ENCODE measurements around the gene ACSF2.
"Not testable (repeated sequence)": the region's sequence is repeated elsewhere in the genome, so short reads cannot be mapped to it uniquely, and the experiment has no call there.

ACSF2 gene

DNA sequence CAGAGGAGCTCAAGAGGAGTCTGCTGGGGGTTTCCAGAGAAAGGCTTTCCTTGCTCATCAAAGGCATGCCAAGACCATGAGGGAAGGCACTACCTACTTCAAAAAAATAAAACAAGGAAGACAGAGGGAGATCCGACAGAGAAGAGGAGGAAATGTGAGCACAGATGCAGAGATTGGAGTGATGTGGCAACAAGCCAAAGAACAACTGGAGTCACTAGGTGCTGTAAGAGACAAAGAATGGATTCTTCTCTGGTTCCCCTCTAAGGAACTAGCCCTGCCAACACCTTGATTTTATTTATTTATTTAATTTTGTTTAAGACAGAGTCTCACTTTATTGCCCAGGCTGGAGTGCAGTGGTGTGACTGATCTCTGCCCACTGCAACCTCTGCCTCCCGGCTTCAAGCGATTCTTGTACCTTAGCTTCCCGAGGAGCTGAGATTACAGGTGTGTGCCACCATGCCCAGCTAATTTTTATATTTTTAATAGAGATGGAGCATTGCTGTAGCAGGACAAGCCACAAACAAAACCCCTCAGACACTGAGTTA is 13.8 kb upstream of the ACSF2 start:
- no peak for DNase-seq

DNA sequence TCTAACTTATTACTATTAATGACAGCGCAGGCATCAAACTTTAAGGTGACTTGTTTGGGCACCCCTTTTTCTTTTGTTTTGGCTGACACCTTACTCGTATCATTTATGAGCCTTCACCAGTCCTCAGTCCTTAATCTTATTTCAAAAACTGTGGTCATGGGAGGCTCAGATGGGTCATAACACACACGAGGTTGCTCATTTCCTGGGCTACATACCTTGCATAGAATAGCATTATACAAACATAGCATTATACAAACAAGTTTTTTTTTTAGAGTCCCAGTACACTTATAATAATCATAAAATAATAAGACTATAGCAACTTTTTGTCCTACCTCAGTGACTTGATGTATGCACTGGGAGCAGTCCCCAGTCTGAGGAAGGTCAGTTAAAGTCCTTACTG is 11.2 kb upstream of the ACSF2 start:
- DNase-seq: no peak

DNA sequence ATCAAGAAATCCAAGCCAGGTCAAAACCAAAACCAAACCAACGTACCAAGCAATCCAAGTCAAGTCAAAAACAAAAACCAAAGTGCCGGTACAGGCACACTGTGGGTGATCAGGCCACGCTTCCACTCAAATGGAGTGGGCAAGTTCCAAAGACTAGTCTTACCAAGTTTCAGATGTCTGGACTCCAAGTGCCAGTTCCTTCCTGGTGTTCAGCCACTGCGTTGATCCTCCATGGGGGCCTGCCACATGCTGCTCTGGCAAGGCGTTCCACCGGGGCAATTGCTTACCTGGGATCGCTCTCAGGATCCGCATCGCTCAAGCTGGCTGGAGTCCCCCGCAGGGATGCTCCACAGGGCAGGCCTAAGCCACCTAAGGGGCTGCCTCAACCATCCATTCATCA is 6.4 kb upstream of the ACSF2 start:
- not testable (repeated sequence) for DNase-seq

DNA sequence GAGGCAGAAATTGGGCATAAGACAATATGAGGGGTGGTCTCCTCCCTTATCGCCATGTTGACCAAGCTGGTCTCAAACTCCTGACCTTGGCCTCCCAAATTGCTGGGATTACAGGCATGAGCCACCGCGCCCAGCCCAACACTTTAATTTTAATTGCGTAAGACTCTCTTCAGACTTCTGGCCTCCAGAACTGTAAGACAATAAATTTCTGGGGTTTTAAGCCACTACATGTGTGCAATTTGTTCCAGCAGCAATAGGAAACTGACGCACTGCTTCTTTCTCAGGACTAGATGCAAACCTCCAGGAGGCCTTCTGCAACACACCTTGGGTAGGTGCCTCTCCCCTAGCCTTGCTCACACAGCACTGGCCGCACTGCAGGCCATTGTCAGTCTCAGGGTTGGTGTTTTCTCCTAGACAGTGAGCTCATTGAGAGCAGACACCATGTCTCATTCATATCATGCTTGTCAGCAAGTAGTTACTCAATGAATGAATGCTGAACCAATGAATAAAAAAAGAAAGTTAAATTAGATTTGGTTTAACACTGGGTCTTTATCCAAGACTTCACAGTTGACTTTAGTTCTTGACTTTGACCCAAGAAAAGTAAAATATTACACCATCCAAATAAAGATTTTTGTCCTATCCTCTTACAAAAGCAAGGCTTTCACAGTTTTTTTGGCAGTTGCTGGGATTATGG is 5.5 kb upstream of the ACSF2 start:
- DNase-seq: no peak

DNA sequence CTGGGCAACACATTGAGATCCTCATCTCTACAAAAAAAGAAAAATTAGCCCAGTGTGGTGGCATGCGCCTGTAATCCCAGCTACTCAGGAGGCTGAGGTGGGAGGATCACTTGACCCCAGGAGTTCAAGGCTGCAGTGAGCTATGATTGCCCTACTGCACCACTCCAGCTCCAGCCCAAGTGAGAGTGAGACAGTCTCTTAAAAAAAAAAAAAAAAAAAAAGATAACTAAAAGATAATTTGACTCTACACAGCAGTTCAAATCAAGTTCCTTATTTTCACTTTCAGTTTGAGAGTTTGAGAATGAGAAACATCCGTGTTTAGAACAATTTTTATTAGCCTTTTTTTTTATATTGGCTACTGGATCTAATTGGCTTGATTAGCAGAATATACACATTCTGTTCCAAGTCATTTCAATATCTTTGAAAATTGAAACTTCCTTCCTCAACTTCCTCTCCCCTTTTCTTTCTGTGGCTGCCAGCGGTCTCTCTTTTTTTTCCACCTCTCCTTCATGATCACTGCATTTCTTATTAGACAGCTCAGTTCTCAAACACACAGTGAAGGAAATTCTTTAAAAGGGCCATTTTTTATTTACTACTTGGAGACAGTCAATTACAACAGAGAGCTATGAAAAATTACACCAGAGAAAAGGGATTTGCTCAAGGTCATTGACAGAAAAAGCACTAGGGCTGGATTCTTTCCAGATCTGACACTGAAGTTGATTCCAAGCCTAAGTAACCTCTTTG is 4.5 kb upstream of the ACSF2 start:
- no peak for DNase-seq

DNA sequence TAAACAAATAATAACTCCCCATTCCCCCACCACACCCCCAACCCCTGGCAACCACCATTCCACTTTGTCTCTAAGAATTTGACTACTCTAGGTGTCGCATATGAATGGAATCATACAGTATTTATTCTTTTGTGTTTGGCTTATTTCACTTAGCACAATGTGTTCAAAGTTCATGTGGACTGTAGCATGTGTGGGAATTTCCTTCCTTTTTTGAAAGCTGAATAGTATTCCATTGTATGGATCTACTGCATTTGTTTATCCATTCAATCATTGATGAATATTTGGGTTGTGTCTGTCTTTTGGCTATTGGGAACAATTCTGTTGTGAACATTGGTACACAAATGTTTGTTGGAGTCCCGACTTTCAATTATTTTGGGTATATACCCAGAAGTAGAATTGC is 3.3 kb upstream of the ACSF2 start:
- DNase-seq: no peak

DNA sequence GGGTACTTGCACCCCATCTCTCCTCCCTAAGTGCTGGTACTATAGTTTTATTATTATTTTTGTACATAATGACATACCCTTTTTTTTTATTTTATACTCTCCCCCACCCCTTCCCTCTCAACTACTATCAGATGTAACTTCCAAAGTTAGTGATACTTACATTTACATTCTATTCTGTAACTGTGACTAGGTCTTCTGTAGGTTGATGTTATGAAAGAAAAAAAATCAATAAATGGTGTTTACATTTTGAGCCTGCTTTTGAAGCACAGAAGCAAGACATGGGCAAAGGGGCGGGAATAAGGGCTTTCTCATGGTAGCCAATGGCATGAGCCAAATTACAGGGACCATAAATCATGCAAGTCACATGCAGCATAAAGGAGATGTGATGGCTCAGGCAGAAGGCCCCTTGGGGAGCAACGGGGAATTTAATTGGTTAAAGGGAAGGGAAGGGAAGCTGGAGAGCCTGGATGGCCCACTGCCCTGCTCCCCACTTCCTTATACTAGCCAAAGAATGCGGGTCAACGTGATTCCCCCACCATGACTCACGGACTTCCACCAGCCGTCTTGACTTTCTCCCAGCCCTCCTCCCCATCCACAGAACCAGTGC is 2.4 kb upstream of the ACSF2 start:
- DNase-seq: no peak

DNA sequence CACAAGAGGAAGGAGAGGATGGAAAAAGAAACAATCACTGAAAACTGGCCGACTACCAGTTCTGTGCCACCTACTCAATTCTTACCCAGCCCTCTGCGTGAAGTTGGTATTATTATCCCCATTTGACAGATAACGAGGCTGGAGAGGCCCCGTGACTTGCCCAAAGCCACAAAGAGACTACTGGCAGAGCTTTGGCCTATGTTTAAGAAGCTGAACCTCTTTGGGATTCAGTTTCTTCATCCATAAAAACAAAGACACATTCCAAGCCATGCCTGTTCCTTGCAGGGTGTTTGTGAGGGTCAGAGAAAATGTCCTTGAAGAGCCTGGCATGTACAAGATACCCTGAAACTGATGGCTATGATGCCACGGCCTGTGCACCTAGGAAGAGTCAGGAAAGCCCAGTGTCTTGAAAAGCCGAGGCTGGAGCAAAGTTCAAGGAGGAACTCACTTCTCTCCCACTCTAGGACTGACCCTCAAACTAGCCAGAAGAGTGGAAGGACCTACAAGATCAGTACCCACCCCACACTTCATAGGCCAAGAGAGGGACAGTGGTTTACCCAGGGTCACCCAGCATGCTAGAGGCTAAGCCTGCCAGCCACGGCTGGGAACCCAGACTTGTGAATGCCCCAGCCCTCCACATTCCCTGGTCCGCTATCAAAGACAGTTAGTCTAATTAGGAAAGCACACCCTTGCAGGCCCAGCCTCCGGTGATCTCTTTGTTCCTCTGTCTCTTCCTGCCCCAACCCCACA is 1.6 kb upstream of the ACSF2 start:
- no peak for DNase-seq

DNA sequence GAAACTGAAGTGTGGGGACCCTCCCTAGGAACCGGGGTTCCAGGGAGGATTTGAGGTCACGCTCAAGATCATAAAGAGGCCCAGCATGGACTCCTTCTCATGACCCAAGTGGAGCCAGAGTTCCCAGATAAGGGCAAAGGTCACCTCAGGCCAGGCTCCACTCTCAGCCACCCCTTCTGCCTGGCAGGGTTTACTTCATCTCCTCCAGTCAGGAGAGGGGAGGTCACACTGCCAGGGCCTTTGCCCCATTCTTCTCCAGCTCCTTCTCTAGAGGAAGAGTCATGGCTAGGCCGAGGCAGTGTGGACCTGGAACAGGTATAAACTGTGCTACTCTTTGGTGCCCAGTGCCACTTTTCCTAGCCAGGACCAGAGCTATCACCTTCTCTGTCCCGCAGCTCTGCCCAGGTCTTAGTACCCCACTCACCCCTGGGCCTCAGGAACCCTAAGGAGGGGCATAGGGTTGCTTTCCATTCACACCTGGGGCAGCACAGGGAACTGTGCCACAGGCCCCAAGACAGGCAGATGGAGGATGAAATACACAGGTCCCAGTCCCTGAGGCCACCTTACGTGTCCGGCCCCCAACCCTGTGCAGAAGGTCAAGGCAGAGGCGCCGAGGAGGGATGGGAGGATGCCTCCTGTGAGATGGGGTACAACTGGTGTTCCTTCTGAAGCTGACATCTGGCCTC is 879 bp upstream of the ACSF2 start:
- DNase-seq: no peak

DNA sequence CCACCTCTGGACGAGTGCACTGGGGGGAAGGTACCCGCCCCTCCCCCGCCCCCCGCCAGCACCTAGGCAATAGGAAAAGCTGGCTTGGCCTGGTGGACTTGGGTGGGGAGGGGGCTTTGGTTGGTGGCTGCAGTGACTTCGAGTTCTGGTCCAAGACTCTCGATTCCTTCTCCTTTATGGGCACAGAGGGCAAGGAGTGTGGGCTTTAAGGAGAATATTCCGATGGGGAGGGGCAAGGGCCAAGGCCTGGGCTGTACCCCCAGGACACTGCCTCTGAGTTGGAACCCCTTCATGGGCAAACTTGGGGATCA is 409 bp downstream of the ACSF2 start:
- no peak for DNase-seq

DNA sequence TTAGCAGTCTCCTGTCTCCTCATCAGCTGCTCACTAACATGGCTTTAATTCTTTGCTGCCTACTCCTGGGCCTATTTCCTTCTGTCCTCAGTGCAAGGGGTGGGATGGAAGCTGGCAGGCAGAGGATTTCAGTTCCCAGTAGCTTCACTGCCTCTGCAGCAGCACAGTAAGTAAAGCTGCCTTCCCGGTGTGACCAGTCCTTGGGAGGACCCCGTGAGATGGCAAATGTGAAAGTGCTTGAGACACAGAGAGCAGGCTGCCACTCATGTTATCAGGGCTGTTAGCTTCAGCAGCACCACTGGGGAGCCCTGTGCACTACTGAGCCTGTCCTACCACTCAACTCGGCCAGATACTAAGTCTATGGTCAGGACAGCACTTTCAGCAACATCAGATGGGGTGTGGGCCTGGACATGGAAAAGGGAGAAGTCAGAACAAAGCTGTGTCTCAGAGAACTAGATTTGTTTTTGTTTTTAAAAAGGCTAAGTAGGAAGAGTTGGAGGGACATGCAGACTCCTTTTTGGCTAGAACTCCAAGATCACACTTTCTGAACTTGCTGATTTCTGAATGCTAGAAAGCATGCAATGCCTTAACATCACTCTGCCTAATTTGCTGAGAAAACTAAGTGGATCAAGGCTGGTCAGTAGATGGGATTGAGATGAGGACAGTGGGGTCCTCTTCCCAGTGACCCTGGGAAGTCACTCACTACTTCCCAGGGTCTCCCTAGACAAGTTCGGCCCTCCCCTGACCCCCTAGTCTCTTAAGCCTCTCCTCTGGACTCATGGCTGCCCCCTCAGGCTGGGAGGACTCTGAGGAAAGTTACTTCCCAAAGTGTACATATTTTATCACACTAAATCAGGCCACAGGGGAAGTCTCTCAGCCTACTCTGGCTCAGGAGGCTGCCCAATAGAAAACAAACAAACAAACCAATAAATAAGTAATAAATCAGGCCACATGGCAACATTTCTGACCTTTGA is 1.1 kb downstream of the ACSF2 start:
- DNase-seq: no peak

DNA sequence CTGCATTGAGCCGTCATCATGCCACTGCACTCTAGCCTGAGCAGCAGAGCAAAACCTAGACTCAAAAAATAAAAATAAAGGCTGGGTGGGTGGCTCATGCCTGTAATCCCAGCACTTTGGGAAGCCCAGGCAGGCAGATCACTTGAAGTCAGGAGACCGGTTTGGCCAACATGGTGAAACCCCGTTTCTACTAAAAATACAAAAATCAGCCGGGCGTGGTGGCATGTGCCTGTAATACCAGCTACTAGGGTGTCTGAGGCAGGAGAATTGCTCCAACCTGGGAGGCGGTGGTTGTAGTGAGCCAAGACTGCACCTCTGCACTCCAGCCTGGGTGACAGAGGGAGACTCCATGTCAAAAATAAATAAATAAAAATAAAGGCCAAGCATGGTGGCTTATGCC is 2.1 kb downstream of the ACSF2 start:
- not testable (repeated sequence) for DNase-seq

DNA sequence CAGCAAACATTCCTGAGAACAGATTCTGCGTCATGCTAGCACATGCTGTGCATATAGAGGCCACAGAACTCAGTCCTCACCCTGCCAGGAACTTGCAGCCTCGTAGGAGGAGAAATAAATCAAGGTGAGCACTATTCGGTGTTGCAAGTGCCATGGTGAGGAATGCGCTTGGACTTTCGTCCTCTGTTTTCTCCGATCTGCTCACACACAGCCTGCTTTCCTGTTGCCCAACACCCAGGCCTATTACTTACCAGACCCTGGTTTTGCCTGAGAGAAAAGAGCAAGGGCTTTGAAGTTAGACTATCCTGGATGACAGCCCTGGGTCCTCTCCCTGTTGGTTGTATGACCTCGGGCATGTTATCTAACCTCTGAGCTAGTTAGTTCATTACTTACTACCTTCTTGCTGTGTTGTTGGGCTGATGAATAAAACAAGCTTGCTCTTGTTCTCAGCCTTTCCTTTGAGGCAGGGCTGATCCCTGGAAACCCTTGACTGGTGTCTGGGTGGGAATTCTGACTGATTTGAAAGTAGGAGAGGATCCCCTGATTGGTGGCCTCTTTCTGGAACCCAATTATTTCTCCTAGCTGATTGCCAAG is 2.9 kb downstream of the ACSF2 start:
- no peak for DNase-seq

DNA sequence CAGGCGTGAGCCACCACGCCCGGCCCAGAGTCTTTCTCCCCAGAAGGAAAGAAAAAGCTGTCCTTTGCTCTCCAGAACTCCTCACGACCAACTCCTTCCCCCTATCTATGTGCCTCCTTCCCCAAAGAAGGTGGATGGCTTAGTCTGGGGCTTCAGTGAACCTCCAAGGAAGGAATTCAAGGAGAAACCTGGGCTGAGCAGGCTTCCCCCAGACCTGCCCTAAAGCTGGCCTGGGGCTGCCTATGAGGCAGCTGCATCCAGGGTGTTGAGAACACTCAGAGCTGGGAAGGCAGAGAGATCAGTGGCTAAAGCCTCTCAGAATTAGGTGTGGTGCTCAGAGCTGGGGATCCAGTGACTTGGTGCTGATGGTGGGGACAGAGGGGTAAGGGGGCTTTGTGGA is 3.8 kb downstream of the ACSF2 start:
- no peak for DNase-seq

DNA sequence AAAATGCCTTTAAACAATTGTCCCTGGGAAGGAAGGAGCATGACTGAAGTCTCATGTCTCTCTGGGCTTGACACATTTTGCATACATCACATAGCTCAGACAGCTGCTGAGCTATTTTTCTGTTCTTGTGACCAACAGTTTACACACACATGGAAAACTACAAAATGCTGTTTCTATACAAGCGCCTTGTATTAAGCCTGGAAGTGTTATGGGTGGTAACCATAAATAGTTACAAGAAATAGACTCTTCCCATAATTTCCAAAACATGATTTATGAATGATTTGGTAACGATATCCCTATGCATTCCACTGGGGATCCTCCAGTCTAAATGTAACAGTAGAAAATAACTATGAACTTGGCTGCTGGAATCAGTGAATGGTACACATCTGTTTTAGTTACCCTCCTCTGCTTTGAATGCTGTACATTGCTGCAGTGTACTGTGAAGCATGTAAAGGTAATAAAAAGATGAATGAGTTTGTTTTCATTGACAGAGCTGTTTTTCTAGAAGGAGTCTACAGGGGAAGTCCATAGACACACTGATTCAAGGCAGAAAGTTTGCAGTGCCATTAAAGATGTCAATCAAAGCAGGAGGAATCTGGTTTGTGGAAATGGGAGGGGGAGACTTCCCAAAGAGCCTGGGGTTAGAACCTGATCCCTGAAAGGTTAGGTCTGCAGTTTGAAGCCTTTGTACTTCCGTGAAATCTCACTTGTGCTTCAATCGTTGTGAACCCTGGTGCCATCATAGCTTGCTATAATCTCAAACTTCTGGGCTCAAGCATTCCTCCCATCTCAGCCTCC is 5.0 kb downstream of the ACSF2 start:
- DNase-seq: no peak

DNA sequence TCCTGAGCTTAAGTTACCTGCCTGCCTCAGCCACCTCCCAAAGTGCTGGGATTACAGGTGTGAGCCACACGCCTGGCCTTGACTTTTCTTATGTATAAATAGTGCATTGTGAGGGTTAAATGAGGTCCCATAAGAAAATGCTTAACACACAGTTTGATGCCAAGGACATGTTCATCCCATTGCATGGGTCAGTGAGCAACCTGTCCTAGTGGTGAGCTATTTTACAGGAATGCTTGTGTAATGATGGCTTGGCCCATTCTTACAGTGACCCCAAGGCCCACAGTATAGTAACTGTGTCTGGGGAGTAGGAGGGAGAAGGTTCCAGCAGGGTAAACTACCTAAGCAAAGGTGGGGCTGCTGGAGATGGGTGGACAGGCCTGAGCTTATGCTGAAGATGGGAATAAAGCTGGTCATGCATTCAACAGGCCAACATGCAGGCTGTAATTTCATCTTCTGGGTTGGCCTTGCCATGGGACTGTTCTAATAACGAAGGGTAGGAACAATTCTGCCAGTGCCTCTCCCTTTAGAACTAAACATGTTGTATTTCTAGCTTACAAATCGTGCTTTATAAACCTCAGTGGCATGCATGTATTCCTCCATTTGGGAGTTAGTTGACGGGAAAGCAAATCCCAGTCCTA is 6.2 kb downstream of the ACSF2 start:
- DNase-seq: no peak

DNA sequence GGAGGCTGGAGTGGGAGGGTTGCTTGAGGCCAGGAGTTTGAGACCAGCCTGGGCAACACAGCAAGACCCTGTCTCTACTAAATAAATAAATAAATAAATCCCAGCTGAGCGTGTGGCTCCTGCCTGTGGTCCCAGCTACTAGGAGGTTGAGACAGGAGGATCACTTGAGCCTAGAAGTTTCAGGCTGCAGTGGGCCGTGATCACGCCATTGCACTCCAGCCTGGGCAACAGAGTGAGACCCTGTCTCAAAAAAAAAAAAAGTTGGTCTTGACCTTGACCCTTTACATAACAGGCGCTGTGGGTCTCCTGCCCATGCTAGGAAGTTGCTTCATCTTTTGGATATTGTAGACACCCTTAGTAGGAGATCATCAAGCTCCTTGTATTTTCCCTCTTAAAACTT is 11.4 kb downstream of the ACSF2 start:
- no peak for DNase-seq

DNA sequence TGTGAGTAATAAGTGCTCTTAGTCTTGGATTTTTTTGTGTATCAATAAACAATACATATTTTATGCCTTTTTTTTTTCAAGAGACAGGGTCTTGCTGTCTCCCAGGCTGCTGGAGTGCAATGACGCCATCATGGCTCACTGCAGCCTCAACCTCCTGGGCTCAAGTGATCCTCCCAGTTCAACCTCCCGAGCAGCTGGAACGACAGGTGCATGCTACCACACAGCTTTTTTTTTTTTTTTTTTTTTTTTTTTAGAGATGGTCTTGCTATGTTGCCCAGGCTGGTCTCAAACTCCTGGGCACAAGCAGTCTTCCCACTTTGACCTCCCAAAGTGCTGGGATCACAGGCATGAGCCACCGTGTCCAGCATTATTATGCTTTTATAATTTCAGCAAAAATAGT is 13.0 kb downstream of the ACSF2 start:
- DNase-seq: no peak

DNA sequence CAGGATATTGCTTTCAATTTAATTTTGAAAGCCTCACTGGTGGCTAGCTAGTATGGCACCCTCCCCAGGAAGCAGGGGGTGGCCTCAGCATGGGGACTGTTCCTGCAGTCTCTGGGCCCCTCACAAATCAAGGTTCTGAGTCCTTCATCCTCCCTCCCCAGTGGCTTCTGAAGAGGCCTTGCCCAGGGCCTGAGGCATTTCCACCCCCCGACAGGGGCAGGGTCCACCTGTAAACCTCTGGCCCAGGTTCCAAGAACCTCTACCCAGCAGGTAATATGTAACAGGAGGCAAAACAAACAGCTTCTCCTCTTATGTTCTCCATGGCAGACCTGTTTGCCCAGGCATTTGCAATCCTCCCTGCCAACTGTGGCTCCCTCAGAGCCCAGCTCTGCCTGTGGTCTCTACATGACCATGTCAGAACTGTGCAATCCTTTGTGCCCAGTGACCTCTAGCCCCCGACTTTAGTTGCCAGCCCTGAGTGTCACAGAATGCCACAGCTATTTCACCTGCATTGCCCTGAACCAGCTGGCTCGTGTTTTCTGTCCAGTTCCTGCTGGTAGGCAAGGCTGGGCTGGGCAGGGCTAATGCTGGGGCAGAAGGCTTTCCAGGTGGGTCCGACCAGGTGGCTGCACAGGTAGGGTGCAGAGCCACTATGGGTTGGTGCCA is 14.3 kb downstream of the ACSF2 start:
- no peak for DNase-seq

All from NCI-H1694 (cell line).